ENCODE results near the gene TRIOBP. TPM values are rescaled to one million over a fixed set of nuclear protein-coding genes. Genes with fewer than 3 reads are reported as not detected.

The TRIOBP gene
- total and polyA plus RNA-seq, 9 donors: 36.4 to 61.5 (median 52.4) TPM

DNA sequence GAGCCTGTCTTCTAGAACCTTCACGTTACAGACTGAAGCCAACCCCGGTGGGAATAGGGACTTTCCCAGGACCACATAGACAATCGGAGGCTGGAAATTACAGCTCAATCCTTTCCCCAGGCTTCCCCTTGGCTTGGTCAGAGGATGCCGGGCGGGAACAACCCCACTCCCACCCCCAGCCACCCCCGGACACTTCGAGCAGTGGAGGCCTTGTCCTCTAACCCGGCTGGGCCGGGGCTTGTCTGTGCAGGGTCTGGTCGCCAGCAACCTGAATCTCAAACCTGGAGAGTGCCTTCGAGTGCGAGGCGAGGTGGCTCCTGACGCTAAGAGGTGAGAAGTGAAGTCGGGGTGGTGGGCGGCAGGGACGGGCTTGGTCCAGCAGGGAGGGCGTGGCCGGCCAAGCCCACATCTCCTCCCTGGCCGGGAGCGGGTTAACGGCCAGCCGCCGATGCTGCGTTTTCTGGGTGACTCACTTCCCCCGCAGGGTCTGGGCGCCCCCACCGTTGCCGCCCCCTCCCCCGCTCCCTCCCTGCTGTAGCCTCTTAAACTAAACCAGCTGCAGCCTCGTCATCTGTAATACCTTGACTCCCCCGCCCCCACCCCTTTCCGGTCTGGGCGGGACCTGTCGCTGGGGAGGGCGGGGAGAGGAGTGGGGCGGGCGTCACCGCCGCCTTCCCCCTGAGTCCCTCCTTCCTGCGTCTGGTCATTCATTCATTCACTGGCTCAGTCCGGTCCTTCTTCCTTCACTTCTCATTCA is 19.9 kb upstream of the TRIOBP start:
- Histone ChIP-seq H3K9me3 (replicated peaks; ENCODE audit: control insufficient read depth, low read depth, low read length) (no peaks in the 10 kb centered on the region), H3K4me3 (ENCODE audit: low read length) (peak overlapping the region; percentile 80), H3K4me1 (ENCODE audit: control insufficient read depth, insufficient read depth, low read length) (peaks cover 65% of the 10 kb centered on the region), H3K27ac (ENCODE audit: low read length) (peak overlapping the region; percentile 99), H3K36me3 (ENCODE audit: control insufficient read depth, insufficient read depth, low read length) (peaks cover 30% of the 10 kb centered on the region), H3K27me3 (ENCODE audit: control insufficient read depth, insufficient read depth, low read length) (no peaks in the 10 kb centered on the region)
- peak; percentile 96 for DNase-seq
- under 1% methylated on average over 34 of the region's 42 CpGs for WGBS (ENCODE audit: insufficient coverage)

DNA sequence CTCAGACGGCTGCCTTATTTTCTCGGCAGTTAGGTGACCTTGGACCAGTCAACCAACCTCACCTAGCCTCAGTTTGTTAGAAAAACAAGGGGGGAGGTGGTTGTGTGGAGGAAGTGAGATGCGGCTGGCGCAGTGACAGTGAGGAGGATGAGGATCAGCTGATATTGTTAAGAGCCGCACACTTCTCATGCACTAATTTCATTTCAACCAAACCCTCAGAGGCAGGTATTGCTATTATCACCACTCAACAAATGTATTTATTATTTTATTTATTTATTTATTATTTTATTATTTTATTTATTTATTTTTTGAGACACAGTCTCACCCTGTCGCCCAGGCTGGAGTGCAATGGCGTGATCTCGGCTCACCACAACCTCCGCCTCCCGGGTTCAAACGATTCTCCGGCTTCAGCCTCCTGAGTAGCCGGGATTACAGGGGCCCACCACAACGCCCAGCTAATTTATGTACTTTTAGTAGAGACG is 19.3 kb upstream of the TRIOBP start:
- DNase-seq: no peak
- Histone ChIP-seq H3K9me3 (replicated peaks; ENCODE audit: control insufficient read depth, low read depth, low read length) (no peaks in the 10 kb centered on the region), H3K36me3 (ENCODE audit: control insufficient read depth, insufficient read depth, low read length) (peaks cover 30% of the 10 kb centered on the region), H3K27ac (ENCODE audit: low read length) (peak overlapping the region; percentile 99), H3K4me1 (ENCODE audit: control insufficient read depth, insufficient read depth, low read length) (peaks cover 65% of the 10 kb centered on the region), H3K27me3 (ENCODE audit: control insufficient read depth, insufficient read depth, low read length) (no peaks in the 10 kb centered on the region), H3K4me3 (ENCODE audit: low read length) (peak overlapping the region; percentile 80)
- WGBS (ENCODE audit: insufficient coverage): 65% methylated on average over 6 of the region's 15 CpGs

DNA sequence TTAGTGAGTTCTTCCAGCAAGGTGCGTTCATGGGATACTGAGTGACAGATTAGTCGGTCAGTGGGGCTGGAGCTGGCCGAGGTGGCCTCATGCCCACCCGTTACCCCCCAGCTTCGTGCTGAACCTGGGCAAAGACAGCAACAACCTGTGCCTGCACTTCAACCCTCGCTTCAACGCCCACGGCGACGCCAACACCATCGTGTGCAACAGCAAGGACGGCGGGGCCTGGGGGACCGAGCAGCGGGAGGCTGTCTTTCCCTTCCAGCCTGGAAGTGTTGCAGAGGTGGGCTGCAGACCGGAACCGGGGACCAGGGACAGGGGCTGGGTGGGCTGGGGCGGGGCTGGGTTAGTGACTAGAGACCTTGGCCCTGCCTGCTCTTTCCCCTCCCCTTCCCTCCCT is 18.5 kb upstream of the TRIOBP start:
- Histone ChIP-seq H3K36me3 (ENCODE audit: control insufficient read depth, insufficient read depth, low read length) (peaks cover 30% of the 10 kb centered on the region), H3K4me1 (ENCODE audit: control insufficient read depth, insufficient read depth, low read length) (peaks cover 59% of the 10 kb centered on the region), H3K27me3 (ENCODE audit: control insufficient read depth, insufficient read depth, low read length) (no peaks in the 10 kb centered on the region), H3K27ac (ENCODE audit: low read length) (peak overlapping the region; percentile 20), H3K9me3 (replicated peaks; ENCODE audit: control insufficient read depth, low read depth, low read length) (no peaks in the 10 kb centered on the region), H3K4me3 (ENCODE audit: low read length) (no peak overlapping the region)
- 37% methylated on average over 15 of the region's 18 CpGs for WGBS (ENCODE audit: insufficient coverage)
- DNase-seq: no peak

DNA sequence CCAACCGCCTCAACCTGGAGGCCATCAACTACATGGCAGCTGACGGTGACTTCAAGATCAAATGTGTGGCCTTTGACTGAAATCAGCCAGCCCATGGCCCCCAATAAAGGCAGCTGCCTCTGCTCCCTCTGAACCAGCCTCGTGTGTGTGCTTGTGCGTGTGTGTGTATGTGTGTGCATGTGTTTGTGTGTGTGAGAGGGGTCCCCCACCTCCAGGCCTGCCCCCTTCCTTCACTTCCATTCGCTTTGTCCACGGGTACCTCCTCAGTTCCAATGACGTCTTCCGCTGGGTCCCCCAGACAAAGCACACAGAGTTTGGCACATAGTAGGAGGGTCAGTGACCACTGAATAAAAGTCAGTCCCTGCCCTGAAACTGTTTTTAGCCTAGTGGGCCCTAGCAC is 17.2 kb upstream of the TRIOBP start:
- peaks cover 30% of the 10 kb centered on the region for H3K36me3 ChIP-seq (ENCODE audit: control insufficient read depth, insufficient read depth, low read length)
- WGBS (ENCODE audit: insufficient coverage): 96% methylated on average over 3 of the region's 8 CpGs
- no peak overlapping the region for H3K4me3 ChIP-seq (ENCODE audit: low read length)
- H3K27ac ChIP-seq (ENCODE audit: low read length): no peak overlapping the region
- no peaks in the 10 kb centered on the region for H3K27me3 ChIP-seq (ENCODE audit: control insufficient read depth, insufficient read depth, low read length)
- peaks cover 47% of the 10 kb centered on the region for H3K4me1 ChIP-seq (ENCODE audit: control insufficient read depth, insufficient read depth, low read length)
- no peaks in the 10 kb centered on the region for H3K9me3 ChIP-seq (replicated peaks; ENCODE audit: control insufficient read depth, low read depth, low read length)
- no peak for DNase-seq

DNA sequence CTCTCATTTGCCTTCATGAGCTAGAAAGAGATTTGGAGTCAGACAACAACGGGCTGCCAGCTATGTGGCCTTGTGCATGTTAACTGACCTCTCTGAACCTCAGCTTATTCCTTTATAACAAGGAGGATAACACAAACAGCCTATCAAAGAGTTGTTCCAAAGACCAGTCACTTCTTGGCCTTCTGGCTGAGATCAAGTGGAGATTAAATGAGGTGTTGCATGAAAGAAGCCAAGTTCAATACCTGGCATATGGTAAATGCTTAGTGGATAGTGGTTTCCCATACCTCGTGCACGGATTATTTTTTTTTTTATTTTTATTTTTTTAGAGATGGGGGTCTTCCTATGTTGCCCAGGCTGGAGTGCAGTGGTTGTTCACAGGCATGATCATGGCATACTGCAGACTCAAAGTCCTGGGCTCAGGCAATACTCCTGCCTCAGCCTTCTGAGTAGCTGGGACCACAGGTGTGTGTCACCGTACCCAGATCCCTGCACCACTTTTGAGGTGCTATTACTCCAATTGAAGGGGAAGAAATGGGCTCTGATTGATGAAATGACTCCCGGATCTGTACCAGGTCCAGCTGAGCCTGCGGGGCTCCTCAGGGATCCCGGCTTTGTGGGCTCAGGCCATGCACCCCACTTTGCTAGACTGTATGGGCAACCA is 16.5 kb upstream of the TRIOBP start:
- H3K9me3 ChIP-seq (replicated peaks; ENCODE audit: control insufficient read depth, low read depth, low read length): no peaks in the 10 kb centered on the region
- no peaks in the 10 kb centered on the region for H3K27me3 ChIP-seq (ENCODE audit: control insufficient read depth, insufficient read depth, low read length)
- WGBS (ENCODE audit: insufficient coverage): 75% methylated on average over 1 of the region's 7 CpGs
- H3K36me3 ChIP-seq (ENCODE audit: control insufficient read depth, insufficient read depth, low read length): peaks cover 30% of the 10 kb centered on the region
- peaks cover 41% of the 10 kb centered on the region for H3K4me1 ChIP-seq (ENCODE audit: control insufficient read depth, insufficient read depth, low read length)
- no peak overlapping the region for H3K27ac ChIP-seq (ENCODE audit: low read length)
- no peak for DNase-seq
- no peak overlapping the region for H3K4me3 ChIP-seq (ENCODE audit: low read length)

DNA sequence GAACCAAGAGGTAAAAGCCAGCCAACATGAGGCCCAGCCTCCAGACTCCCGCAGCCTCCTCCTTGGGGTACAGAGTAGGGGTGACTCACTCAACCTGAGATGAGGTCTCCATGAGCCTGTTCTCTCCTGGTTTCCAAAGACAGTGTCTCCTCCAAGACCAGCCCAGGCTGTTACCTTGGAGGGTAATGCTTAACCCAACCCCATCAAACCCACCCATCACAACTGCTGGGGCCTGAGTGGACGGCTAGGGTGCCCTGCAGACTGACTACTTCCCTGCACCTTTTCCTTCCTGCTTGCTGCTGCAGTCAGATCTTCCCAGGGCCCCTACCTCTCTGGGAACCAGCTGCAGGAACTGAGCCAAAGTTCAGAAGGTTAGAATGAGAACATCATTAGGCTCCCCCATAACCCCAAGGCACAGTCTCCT is 15.8 kb upstream of the TRIOBP start:
- DNase-seq: no peak
- H3K9me3 ChIP-seq (replicated peaks; ENCODE audit: control insufficient read depth, low read depth, low read length): no peaks in the 10 kb centered on the region

DNA sequence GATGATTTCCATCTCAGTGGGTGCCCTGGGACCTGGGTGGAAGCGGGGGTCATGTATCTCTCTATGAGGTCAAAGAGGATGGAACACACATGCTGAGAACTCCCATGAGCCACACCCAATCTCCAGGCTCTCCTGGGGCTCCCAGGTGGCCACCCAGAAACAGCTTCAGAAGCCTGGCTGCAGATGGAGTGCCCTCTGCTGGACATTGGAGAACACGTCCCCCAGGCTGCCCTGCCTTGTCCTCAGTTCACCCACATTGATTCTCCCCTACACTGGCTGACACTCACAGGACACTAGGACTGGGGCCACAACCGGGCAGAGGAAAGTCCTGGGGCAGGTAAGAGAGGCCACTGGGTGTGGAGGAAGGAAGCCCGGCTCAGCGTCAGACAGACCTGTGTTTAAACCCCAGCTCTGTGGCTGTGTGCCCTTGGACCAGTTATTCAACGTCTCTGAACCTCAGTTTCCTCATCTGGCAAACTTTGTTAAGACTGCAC is 15.2 kb upstream of the TRIOBP start:
- WGBS (ENCODE audit: insufficient coverage): 36% methylated on average over 3 of the region's 6 CpGs
- H3K27ac ChIP-seq (ENCODE audit: low read length): no peak overlapping the region
- H3K36me3 ChIP-seq (ENCODE audit: control insufficient read depth, insufficient read depth, low read length): peaks cover 30% of the 10 kb centered on the region
- no peaks in the 10 kb centered on the region for H3K9me3 ChIP-seq (replicated peaks; ENCODE audit: control insufficient read depth, low read depth, low read length)
- H3K27me3 ChIP-seq (ENCODE audit: control insufficient read depth, insufficient read depth, low read length): no peaks in the 10 kb centered on the region
- peak; percentile 79 for DNase-seq
- H3K4me1 ChIP-seq (ENCODE audit: control insufficient read depth, insufficient read depth, low read length): peaks cover 33% of the 10 kb centered on the region
- no peak overlapping the region for H3K4me3 ChIP-seq (ENCODE audit: low read length)

More for the DNA sequence above, 15.8 kb upstream of the TRIOBP start:
- Histone ChIP-seq H3K4me3 (ENCODE audit: low read length) (no peak overlapping the region), H3K27ac (ENCODE audit: low read length) (peak overlapping the region; percentile 15), H3K36me3 (ENCODE audit: control insufficient read depth, insufficient read depth, low read length) (peaks cover 30% of the 10 kb centered on the region), H3K4me1 (ENCODE audit: control insufficient read depth, insufficient read depth, low read length) (peaks cover 39% of the 10 kb centered on the region), H3K27me3 (ENCODE audit: control insufficient read depth, insufficient read depth, low read length) (no peaks in the 10 kb centered on the region)
- 11% methylated on average over 1 of the region's 2 CpGs for WGBS (ENCODE audit: insufficient coverage)

DNA sequence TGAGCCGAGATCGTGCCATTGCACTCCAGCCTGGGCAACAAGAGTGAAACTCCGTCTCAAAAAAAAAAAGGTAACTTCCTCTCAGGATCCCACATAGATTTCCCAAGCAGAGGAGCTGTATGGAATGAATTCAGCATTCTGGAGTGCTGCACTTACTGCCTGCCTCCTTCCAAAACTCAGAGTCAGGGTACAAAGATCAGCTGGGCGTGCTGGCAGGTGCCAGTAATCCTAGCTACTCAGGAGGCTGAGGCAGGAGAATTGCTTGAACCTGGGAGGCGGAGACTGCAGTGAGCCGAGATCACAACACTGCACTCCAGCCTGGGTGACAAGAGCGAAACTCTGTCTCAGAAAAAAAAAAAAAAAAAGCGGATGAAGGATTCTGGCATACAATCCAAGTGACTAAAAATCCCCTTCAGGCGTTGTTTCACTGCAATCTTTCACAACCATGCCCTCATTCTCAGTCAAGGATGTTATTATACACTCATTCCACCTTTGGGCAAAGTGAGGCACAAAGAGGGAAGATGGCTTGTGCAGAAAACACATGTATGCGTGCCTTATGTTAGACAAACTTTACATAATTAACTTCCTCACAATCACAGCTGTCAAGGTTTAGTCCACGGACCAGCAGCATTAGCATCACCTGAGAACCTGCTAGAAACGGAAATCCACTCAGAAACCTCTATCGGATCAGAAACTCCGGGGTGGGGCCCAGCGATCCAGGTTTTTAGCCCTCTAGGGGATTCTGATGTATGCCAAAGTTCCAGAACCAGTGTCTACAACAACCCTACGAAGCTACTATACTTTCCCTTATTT is 11.8 kb upstream of the TRIOBP start:
- no peak for DNase-seq
- Histone ChIP-seq H3K4me3 (ENCODE audit: low read length) (no peak overlapping the region), H3K27me3 (ENCODE audit: control insufficient read depth, insufficient read depth, low read length) (no peaks in the 10 kb centered on the region), H3K9me3 (replicated peaks; ENCODE audit: control insufficient read depth, low read depth, low read length) (no peaks in the 10 kb centered on the region), H3K27ac (ENCODE audit: low read length) (no peak overlapping the region), H3K4me1 (ENCODE audit: control insufficient read depth, insufficient read depth, low read length) (peaks cover 25% of the 10 kb centered on the region), H3K36me3 (ENCODE audit: control insufficient read depth, insufficient read depth, low read length) (peaks cover 24% of the 10 kb centered on the region)
- WGBS (ENCODE audit: insufficient coverage): 79% methylated on average over 7 of the region's 16 CpGs

DNA sequence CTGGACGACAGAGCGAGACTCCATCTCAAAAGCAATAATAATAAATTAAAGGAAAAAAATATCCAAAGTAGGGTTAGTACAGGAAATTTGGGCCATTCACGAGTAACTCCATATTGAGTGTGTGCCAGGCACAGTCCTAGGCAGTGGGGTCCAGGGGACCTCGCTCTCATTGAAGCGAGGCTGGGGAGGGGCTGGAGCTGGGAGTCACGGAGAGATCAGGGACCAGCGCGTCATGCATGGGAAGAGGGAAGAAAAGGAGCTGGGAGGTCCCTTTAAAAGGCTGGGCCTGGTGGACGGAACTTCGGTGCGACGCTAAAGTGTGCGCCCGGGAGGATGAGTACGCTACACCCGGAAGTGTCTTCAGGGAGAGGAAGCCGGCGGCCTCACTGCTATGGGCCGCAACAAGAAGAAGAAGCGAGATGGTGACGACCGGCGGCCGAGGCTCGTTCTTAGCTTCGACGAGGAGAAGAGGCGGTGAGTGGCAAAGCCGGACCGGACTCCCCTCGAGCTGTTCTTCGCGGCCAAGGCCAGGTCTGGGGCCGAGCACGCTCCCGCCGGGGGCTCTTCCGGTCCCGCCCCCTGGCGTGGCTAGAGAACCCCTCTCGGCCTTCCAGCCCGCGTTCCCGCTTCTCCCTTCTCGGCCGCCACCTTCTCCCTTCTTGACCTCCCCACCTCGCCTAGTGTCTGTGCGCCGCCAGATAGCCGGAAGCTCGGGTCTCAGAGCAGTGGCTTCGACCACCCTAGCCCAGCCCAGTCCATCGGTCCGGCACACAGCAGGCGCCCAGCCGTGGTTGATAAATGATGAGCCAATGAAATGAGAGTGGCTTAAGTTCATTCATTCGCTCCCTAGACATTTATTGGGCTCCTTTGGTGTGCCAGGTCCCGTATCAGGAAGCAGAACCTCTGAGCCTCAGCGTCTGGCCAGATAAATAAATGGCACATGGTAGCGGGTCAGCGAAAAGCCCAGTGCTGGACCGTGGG is 10.6 kb upstream of the TRIOBP start, which contains the start of gene NOL12:
TSS of gene NOL12 (plus strand) at position 342 of the 981 bp plus-strand sequence. CDS start at position 392, 50 bp downstream.
- DNase-seq: peak; percentile 95
- no peaks in the 10 kb centered on the region for H3K9me3 ChIP-seq (replicated peaks; ENCODE audit: control insufficient read depth, low read depth, low read length)
- peaks cover 27% of the 10 kb centered on the region for H3K36me3 ChIP-seq (ENCODE audit: control insufficient read depth, insufficient read depth, low read length)
- H3K27ac ChIP-seq (ENCODE audit: low read length): peak within 1 kb of the TSS; percentile 71
- peak within 1 kb of the TSS; percentile 82 for H3K4me3 ChIP-seq (ENCODE audit: low read length)
- peaks cover 16% of the 10 kb centered on the region for H3K4me1 ChIP-seq (ENCODE audit: control insufficient read depth, insufficient read depth, low read length)
- WGBS (ENCODE audit: insufficient coverage): under 1% methylated on average over 53 of the region's 62 CpGs
- H3K27me3 ChIP-seq (ENCODE audit: control insufficient read depth, insufficient read depth, low read length): no peaks in the 10 kb centered on the region
